ENCODE results near the gene HMG20A.

DNA sequence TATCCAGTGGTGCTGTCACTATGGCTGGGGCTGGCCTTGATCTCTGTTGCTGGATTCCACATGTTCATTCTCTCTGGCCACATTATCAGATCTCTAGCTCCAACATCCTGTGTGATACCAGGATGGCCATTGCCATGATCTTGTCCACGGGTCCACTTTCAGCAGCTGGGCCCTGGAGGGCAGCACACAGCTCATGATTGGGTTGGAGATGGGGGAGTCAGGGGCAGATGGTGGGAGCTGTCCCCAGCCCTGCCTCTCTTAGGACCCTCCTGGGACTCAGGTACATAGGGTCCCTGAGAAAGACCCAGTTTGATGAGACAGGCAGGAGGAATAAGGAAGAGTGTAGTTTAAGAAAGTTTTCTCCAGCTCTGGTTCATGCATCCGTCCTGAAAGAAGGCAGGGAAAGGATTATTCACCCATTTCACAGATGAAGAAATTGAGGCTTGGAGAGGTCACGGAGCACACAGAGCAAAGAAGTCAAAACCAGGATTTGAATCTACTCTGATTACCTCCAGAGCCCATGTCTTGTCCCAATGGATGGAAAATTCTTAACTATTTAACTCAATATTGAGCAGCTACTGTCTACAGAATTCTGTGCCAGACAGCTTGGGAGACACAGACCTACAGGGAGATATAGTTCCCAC, 111.5 kb downstream of the HMG20A start:
- TF ChIP-seq, protein P1, sequence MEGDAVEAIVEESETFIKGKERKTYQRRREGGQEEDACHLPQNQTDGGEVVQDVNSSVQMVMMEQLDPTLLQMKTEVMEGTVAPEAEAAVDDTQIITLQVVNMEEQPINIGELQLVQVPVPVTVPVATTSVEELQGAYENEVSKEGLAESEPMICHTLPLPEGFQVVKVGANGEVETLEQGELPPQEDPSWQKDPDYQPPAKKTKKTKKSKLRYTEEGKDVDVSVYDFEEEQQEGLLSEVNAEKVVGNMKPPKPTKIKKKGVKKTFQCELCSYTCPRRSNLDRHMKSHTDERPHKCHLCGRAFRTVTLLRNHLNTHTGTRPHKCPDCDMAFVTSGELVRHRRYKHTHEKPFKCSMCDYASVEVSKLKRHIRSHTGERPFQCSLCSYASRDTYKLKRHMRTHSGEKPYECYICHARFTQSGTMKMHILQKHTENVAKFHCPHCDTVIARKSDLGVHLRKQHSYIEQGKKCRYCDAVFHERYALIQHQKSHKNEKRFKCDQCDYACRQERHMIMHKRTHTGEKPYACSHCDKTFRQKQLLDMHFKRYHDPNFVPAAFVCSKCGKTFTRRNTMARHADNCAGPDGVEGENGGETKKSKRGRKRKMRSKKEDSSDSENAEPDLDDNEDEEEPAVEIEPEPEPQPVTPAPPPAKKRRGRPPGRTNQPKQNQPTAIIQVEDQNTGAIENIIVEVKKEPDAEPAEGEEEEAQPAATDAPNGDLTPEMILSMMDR (IDR thresholded peaks at IDR 0.05): no peak
- TF ChIP-seq POLR2A (IDR thresholded peaks at IDR 0.05): no peak

Data from adrenal gland (tissue), 5 donors.